ENCODE data around the gene HARS2. TPM values are rescaled to one million over a fixed set of nuclear protein-coding genes. Genes with fewer than 3 reads are reported as not detected.
"Not testable (repeated sequence)": the region's sequence is repeated elsewhere in the genome, so short reads cannot be mapped to it uniquely, and the experiment has no call there.

Gene HARS2
- polyA plus RNA-seq, 3 donors from 2014 or later, result 13.2 to 37.7 (median 27.0) TPM

- peaks cover 0 to under 1% of the 10 kb centered on the region in 2 donors for H3K4me1 Mint-ChIP-seq
- DNase-seq, result no peak
- H3K4me3 Mint-ChIP-seq, result no peak within 1 kb of the TSS
- H3K9me3 Mint-ChIP-seq, result no peaks in the 10 kb centered on the region
- peak within 1 kb of the TSS in 1 of 6 donors; percentile 30 for H3K27ac Mint-ChIP-seq
- peaks cover 0 to 2% (median 0%) of the 10 kb centered on the region in 3 donors for H3K27me3 Mint-ChIP-seq (ENCODE audit: low read depth in 3 of 3)
- peaks cover 6 to 47% (median 19%) of the 10 kb centered on the region in 3 donors for H3K36me3 Mint-ChIP-seq
Observed at GRCh38 chr5:140673187-140673976, 17.9 kb upstream of the HARS2 start, which contains the start of gene DND1. Gene DND1, minus strand, starts transcription at chr5:140673576. Its CDS starts 34 bp downstream, at chr5:140673542.

DNA sequence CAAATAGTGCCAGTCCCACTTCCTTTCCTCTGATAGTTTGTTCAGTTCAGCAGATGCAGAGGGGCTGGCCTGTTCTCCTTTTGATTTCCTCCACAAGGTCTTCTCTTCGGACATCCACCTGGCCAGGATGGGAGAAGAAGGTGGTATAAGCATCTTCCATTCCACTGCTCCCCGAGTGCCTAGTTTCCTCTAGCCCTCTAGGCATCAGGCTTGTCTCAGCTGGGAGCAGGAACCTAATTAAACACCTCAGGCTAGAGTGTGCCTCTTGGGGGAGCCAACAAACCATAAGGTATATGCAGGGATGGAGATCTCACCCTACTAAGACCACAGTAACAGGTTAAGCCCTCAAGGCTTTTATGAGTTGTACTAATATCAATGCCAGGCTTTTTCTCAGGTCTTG, 17.0 kb upstream of the HARS2 start:
- Mint-ChIP-seq H3K27me3 (ENCODE audit: low read depth in 3 of 3) (peaks cover 0 to 2% (median 0%) of the 10 kb centered on the region in 3 donors), H3K4me1 (no peaks in the 10 kb centered on the region), H3K36me3 (peaks cover 6 to 50% (median 19%) of the 10 kb centered on the region in 3 donors), H3K4me3 (no peak overlapping the region), H3K27ac (peak overlapping the region in 1 of 6 donors; percentile 30), H3K9me3 (no peaks in the 10 kb centered on the region)
- DNase-seq, result no peak

GRCh38 chr5:140674629-140675028, 16.6 kb upstream of the HARS2 start:
- peaks cover 0 to 2% (median 0%) of the 10 kb centered on the region in 3 donors for H3K27me3 Mint-ChIP-seq (ENCODE audit: low read depth in 3 of 3)
- peaks cover 6 to 50% (median 16%) of the 10 kb centered on the region in 3 donors for H3K36me3 Mint-ChIP-seq
- H3K4me1 Mint-ChIP-seq, result no peaks in the 10 kb centered on the region
- H3K4me3 Mint-ChIP-seq, result no peak overlapping the region
- DNase-seq, result no peak
- H3K9me3 Mint-ChIP-seq, result no peaks in the 10 kb centered on the region
- peak overlapping the region in 2 of 6 donors; percentile 30 to 35 for H3K27ac Mint-ChIP-seq

GRCh38 chr5:140677947-140678346, 13.3 kb upstream of the HARS2 start:
- H3K4me3 Mint-ChIP-seq, result no peak overlapping the region
- no peaks in the 10 kb centered on the region for H3K9me3 Mint-ChIP-seq
- H3K36me3 Mint-ChIP-seq, result peaks cover 6 to 53% (median 11%) of the 10 kb centered on the region in 3 donors
- no peaks in the 10 kb centered on the region for H3K4me1 Mint-ChIP-seq
- H3K27ac Mint-ChIP-seq, result no peak overlapping the region
- no peak for DNase-seq
- no peaks in the 10 kb centered on the region for H3K27me3 Mint-ChIP-seq (ENCODE audit: low read depth in 3 of 3)

GRCh38 chr5:140678993-140679392, 12.3 kb upstream of the HARS2 start:
- H3K27ac Mint-ChIP-seq, result no peak overlapping the region
- no peak for DNase-seq

DNA sequence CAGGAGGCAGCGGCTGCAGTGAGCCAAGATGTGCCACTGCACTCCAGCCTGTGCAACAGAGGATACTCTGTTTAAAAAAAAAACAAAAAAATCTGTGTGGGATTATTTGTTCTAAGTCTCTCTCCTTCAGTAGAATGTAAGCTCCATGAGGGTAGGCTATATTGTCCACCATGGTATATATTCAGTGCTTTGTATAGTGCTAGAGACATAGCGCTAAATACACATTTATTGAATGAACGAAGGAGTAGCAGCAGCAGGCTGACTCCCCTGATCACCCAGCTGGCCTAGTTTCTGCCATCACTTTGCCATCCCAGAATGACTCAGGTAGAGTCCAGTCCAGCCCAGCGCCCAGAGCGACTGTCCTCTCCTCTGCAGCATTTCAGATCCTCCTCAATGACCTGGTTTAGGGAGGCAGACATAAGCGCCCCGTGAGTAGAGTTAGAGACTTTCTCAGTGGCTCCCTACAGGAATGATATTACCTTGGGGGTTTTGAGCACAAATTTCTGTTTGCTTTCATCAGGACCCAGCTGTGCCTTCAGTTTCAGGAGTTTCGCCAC, 801 bp upstream of the HARS2 start:
- Mint-ChIP-seq H3K36me3 (peaks cover 4 to 12% (median 6%) of the 10 kb centered on the region in 3 donors), H3K4me3 (peak overlapping the region; percentile 91 to 100 (median 99)), H3K9me3 (no peaks in the 10 kb centered on the region), H3K27me3 (ENCODE audit: low read depth in 3 of 3) (peaks cover 1 to 2% (median 2%) of the 10 kb centered on the region in 3 donors), H3K27ac (peak overlapping the region; percentile 88 to 100 (median 98)), H3K4me1 (peaks cover 41 to 60% of the 10 kb centered on the region in 2 donors)
- DNase-seq, result no peak

More at GRCh38 chr5:140678993-140679392, 12.3 kb upstream of the HARS2 start:
- H3K36me3 Mint-ChIP-seq, result peaks cover 8 to 50% (median 11%) of the 10 kb centered on the region in 3 donors
- no peaks in the 10 kb centered on the region for H3K27me3 Mint-ChIP-seq (ENCODE audit: low read depth in 3 of 3)
- H3K4me3 Mint-ChIP-seq, result no peak overlapping the region
- no peaks in the 10 kb centered on the region for H3K4me1 Mint-ChIP-seq
- H3K9me3 Mint-ChIP-seq, result no peaks in the 10 kb centered on the region

DNA sequence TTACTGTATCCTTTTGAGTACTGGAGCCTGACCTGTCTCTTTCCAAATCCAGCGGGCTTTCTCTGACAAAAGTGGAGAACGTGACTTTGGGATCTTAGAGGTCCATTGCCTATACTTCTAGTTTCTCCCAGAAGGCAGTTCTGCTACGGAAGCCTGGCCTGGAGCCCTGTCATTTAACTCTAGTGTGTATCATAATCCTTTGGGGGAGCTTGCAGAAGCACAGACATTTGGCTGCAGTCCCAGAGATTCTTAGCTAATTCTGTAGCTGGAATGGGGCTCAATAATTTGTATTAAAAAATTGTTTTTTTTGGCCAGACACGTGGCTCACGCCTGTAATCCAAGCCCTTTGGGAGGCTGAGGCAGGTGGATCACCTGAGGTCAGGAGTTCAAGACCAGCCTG, 3.0 kb downstream of the HARS2 start:
- no peak for DNase-seq
- H3K4me1 Mint-ChIP-seq, result peaks cover 40 to 46% of the 10 kb centered on the region in 2 donors
- peaks cover 26 to 41% (median 28%) of the 10 kb centered on the region in 3 donors for H3K36me3 Mint-ChIP-seq
- peak overlapping the region in 1 of 5 donors; percentile 5 for H3K4me3 Mint-ChIP-seq
- no peak overlapping the region for H3K27ac Mint-ChIP-seq
- H3K27me3 Mint-ChIP-seq (ENCODE audit: low read depth in 3 of 3), result peaks cover 1 to 2% (median 2%) of the 10 kb centered on the region in 3 donors
- no peaks in the 10 kb centered on the region for H3K9me3 Mint-ChIP-seq

DNA sequence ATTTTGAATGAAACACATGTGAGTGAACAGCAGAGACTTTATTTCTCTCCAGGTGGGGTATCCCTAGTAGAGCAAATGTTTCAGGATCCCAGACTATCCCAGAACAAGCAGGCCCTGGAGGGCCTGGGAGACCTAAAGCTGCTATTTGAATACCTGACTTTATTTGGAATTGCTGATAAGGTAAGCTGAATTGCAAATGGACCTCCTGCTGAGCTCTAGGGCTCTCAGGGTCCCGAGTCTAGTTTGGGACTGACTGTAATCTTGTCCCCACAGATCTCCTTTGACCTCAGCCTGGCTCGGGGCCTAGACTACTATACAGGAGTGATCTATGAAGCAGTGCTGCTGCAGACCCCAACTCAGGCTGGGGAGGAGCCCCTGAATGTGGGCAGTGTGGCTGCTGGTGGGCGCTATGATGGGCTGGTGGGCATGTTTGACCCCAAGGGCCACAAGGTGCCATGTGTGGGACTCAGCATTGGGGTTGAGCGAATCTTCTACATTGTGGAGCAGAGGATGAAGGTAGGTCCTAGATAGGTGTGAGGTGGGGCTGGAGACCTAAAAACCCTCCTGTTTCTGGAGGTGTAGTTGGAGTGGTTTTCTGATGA, 5.7 kb downstream of the HARS2 start:
- peaks cover 39 to 44% of the 10 kb centered on the region in 2 donors for H3K4me1 Mint-ChIP-seq
- no peaks in the 10 kb centered on the region for H3K9me3 Mint-ChIP-seq
- peak overlapping the region in 3 of 6 donors; percentile 18 to 49 (median 30) for H3K27ac Mint-ChIP-seq
- H3K4me3 Mint-ChIP-seq, result no peak overlapping the region
- DNase-seq, result no peak
- peaks cover 2 to 5% (median 2%) of the 10 kb centered on the region in 3 donors for H3K27me3 Mint-ChIP-seq (ENCODE audit: low read depth in 3 of 3)
- peaks cover 32 to 51% (median 33%) of the 10 kb centered on the region in 3 donors for H3K36me3 Mint-ChIP-seq

DNA sequence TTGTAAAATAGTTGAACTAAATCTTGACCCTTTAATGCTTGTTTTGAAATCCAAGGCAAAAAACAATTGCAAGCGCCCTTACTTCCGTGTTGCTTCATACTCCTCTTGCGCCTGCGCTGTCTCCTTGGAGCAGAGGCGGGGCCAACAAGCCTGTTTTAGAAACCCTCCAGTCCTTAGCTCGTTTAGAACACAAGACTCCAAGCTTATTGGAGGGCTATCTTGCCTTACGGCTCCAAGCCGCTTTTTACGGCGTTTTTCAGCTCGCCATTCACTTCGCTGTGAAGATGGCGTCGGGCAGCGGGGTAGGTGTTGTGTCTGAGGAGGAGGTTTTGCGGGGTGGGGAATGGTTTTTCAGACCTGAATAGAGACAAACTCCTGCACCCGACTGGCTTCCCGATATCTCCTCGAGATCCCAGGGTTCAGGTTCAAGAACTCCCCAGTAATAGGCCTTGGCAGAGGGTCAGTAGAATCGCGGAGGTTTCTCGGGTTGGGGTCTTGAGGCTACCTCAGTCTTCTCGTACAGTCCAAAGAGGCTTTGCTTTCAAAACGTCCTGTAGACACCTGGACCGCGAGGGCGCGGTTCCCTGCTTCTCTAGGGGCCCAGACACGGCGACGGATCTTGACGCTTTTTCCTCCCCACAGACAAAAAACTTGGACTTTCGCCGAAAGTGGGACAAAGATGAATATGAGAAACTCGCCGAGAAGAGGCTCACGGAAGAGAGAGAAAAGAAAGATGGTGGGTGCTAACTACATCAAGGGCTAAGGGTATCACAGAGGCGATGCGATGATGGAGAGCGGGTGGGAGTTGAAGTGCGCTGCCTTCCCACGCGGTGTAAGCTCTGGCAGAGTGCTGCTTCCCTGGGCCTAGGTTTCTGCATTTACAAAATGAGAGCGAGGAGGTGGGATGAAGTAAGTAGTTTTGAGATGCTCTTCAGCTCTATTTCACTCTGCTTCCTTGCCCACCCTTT, 9.2 kb downstream of the HARS2 start, which contains the start of gene ZMAT2:
TSS of gene ZMAT2 (plus strand) at position 271 of the 968 bp plus-strand sequence. CDS start at position 285, 14 bp downstream.
- Mint-ChIP-seq H3K36me3 (peaks cover 42 to 60% (median 47%) of the 10 kb centered on the region in 3 donors), H3K27ac (peak within 1 kb of the TSS; percentile 95 to 98 (median 98)), H3K9me3 (no peaks in the 10 kb centered on the region), H3K27me3 (ENCODE audit: low read depth in 3 of 3) (peaks cover 2 to 5% (median 2%) of the 10 kb centered on the region in 3 donors), H3K4me1 (peaks cover 25 to 28% of the 10 kb centered on the region in 2 donors), H3K4me3 (peak within 1 kb of the TSS; percentile 96 to 100 (median 99))
- DNase-seq, result peak; percentile 91 to 94 (median 93)

GRCh38 chr5:140707812-140708211, 16.6 kb downstream of the HARS2 start:
- Mint-ChIP-seq H3K36me3 (peaks cover 17 to 23% (median 21%) of the 10 kb centered on the region in 3 donors), H3K27ac (peak overlapping the region in 4 of 6 donors; percentile 26 to 69 (median 51)), H3K4me3 (no peak overlapping the region), H3K27me3 (ENCODE audit: low read depth in 3 of 3) (peaks cover 11 to 20% (median 17%) of the 10 kb centered on the region in 3 donors), H3K4me1 (peaks cover 22 to 23% of the 10 kb centered on the region in 2 donors), H3K9me3 (peaks cover 0 to 3% (median 0%) of the 10 kb centered on the region in 6 donors)
- DNase-seq, result no peak

GRCh38 chr5:140708787-140709186, 17.5 kb downstream of the HARS2 start:
- Mint-ChIP-seq H3K36me3 (peaks cover 14 to 19% (median 19%) of the 10 kb centered on the region in 3 donors), H3K4me1 (peaks cover 25 to 29% of the 10 kb centered on the region in 2 donors), H3K4me3 (peak overlapping the region in 3 of 5 donors; percentile 97 to 99 (median 97)), H3K27ac (peak overlapping the region in 1 of 6 donors; percentile 100), H3K27me3 (ENCODE audit: low read depth in 3 of 3) (peaks cover 11 to 20% (median 17%) of the 10 kb centered on the region in 3 donors)
- not testable (repeated sequence) for DNase-seq, H3K9me3 Mint-ChIP-seq

DNA sequence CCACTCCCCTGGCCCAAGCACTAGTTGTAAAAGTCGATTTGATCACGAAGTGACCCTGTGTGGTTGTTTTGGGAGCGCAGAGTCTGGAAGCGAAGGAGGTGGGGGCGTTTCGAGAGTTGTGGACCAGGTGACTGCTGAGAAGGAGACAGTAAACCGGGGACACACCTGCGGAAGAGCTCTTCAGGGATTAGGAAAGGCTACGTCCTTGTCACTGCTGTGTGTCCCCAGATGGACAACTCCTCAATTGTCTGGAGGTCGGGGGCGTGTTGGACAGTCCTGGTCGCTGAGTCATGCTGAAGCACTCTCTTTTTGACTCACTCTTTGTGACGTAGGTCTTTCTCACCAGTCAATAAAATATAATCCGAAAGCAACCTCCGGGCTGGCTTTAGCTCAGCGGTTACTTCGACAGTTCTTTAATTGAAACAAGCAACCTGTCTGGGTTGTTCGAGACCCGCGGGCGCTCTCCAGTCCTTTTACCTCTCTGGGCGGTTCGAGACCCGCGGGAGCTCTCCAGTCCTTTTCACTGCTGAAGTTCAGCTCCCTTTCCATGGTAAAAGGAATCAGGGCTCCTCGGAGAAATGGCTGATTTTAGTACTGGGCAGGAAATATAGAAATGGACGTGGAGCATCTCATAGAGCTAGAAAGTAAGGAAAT, 19.8 kb downstream of the HARS2 start:
- peak; percentile 94 to 96 (median 95) for DNase-seq
- H3K27ac Mint-ChIP-seq, result peak overlapping the region; percentile 92 to 100 (median 99)
- H3K4me1 Mint-ChIP-seq, result peaks cover 25 to 29% of the 10 kb centered on the region in 2 donors
- peaks cover 11 to 18% (median 17%) of the 10 kb centered on the region in 3 donors for H3K27me3 Mint-ChIP-seq (ENCODE audit: low read depth in 3 of 3)
- H3K4me3 Mint-ChIP-seq, result peak overlapping the region; percentile 93 to 99 (median 97)
- peaks cover 2 to 3% (median 3%) of the 10 kb centered on the region in 3 donors for H3K36me3 Mint-ChIP-seq
- peaks cover 0 to 3% (median 0%) of the 10 kb centered on the region in 6 donors for H3K9me3 Mint-ChIP-seq
